Right hindlimb (tissue), 1 donor: ENCODE measurements around the gene ITGAX.

ENCODE experiments used
- DNase-seq: peaks from one replicate; pipeline ENCODE4 v3.0.0-alpha.2; 2018

Gene ITGAX

GRCh38 chr16:31350275-31351005, 4.5 kb upstream of the ITGAX start:
- DNase-seq = no peak

- no peak for DNase-seq
These were observed 3.6 kb upstream of the ITGAX start for GRCh38 chr16:31351246-31351941.

GRCh38 chr16:31351942-31352325, 3.0 kb upstream of the ITGAX start:
- DNase-seq = no peak

- no peak for DNase-seq
These were observed 2.4 kb upstream of the ITGAX start for GRCh38 chr16:31352376-31353115.

- no peak for DNase-seq
These were observed 590 bp downstream of the ITGAX start for GRCh38 chr16:31355431-31356100.

GRCh38 chr16:31356566-31357323, 1.8 kb downstream of the ITGAX start:
- no peak for DNase-seq

- DNase-seq = no peak
These were observed 2.5 kb downstream of the ITGAX start for GRCh38 chr16:31357324-31358109.

- no peak for DNase-seq
These were observed 5.3 kb downstream of the ITGAX start for GRCh38 chr16:31360251-31360650.

GRCh38 chr16:31361201-31362110, 6.5 kb downstream of the ITGAX start:
- no peak for DNase-seq

- no peak for DNase-seq
These were observed 7.8 kb downstream of the ITGAX start for GRCh38 chr16:31362476-31363405.

GRCh38 chr16:31363721-31364120, 8.7 kb downstream of the ITGAX start:
- no peak for DNase-seq

GRCh38 chr16:31364421-31364820, 9.4 kb downstream of the ITGAX start:
- DNase-seq = no peak

GRCh38 chr16:31365131-31365865, 10.3 kb downstream of the ITGAX start:
- DNase-seq = no peak

GRCh38 chr16:31367853-31368252, 12.9 kb downstream of the ITGAX start:
- DNase-seq = no peak

GRCh38 chr16:31371008-31371407, 16.0 kb downstream of the ITGAX start:
- no peak for DNase-seq

- no peak for DNase-seq
These were observed 16.9 kb downstream of the ITGAX start for GRCh38 chr16:31371619-31372484.

- DNase-seq = no peak
These were observed 18.3 kb downstream of the ITGAX start for GRCh38 chr16:31373235-31373634.

- no peak for DNase-seq
These were observed 20.3 kb downstream of the ITGAX start for GRCh38 chr16:31375231-31375630.
